Activated CD4-positive, alpha-beta T cell treated with anti-CD3 and anti-CD28 coated beads, Interleukin-2, amount 50 U/mL, for 24 hours (primary cell): Measurements from ENCODE around the gene TPCN1.

Experiments
- DNase-seq, 2 donors: peaks; one replicate each; pipeline ENCODE4 v3.0.0-alpha.2; 2020; ENCODE audit warnings: low read depth in 1 of 2, low spot score in 1 of 2

TPCN1 gene

GRCh38 chr12:113332688-113333417 is 111.6 kb downstream of the TPCN1 start:
- DNase-seq = no peak

GRCh38 chr12:113333418-113333750 is 112.1 kb downstream of the TPCN1 start:
- no peak for DNase-seq

- DNase-seq = no peak
Observed at GRCh38 chr12:113333877-113334785, 112.9 kb downstream of the TPCN1 start.

GRCh38 chr12:113334786-113335539 is 113.7 kb downstream of the TPCN1 start, which contains the start of gene SLC8B1:
Gene SLC8B1, minus strand, starts transcription at chr12:113335109. Its CDS starts 2,231 bp downstream, at chr12:113332878.
- DNase-seq = peak; percentile 85 to 89

- no peak for DNase-seq
Observed at GRCh38 chr12:113339540-113339939, 118.3 kb downstream of the TPCN1 start.

GRCh38 chr12:113340061-113340460 is 118.8 kb downstream of the TPCN1 start:
- no peak for DNase-seq

GRCh38 chr12:113341535-113341934 is 120.3 kb downstream of the TPCN1 start:
- no peak for DNase-seq

- DNase-seq = no peak
Observed at GRCh38 chr12:113345318-113345717, 124.1 kb downstream of the TPCN1 start.

- DNase-seq = no peak
Observed at GRCh38 chr12:113346353-113346752, 125.1 kb downstream of the TPCN1 start.

- DNase-seq = no peak
Observed at GRCh38 chr12:113347107-113347506, 125.8 kb downstream of the TPCN1 start.

- no peak for DNase-seq
Observed at GRCh38 chr12:113347892-113348291, 126.6 kb downstream of the TPCN1 start.
